H9 (cell line): ENCODE results near the gene CCDC88C. TPM values are rescaled to one million over a fixed set of nuclear protein-coding genes. Genes with fewer than 3 reads are reported as not detected.

Source experiments
- DNase-seq: peaks from one replicate; pipeline ENCODE4 v3.0.0-alpha.2; 2017
- H2AFZ ChIP-seq: one replicate; pipeline ENCODE4 v1.6.1; 2013; ENCODE audit warnings: mild to moderate bottlenecking, low read length, control low read depth, moderate library complexity
- H2AK5ac ChIP-seq: 2 replicates; pipeline ENCODE4 v1.6.1; 2013; ENCODE audit warnings: low read length, control low read depth, mixed read lengths; ENCODE audit not compliant: insufficient read length
- H2BK120ac ChIP-seq: one replicate; pipeline ENCODE4 v1.6.1; 2013; ENCODE audit warnings: low read depth, mild to moderate bottlenecking, low read length, control low read depth, inconsistent platforms; ENCODE audit not compliant: poor library complexity, severe bottlenecking
- H2BK12ac ChIP-seq: 2 replicates; pipeline ENCODE4 v1.6.1; 2013; ENCODE audit warnings: low read length, control low read depth, mixed read lengths, low read depth; ENCODE audit not compliant: insufficient read length
- H2BK15ac ChIP-seq: 2 replicates; pipeline ENCODE4 v1.6.1; 2013; ENCODE audit warnings: low read depth, low read length, control low read depth
- H2BK20ac ChIP-seq: one replicate; pipeline ENCODE4 v1.6.1; 2013; ENCODE audit warnings: low read depth, mild to moderate bottlenecking, low read length, control low read depth, inconsistent platforms; ENCODE audit not compliant: poor library complexity, severe bottlenecking
- H2BK5ac ChIP-seq: 2 replicates; pipeline ENCODE4 v1.6.1; 2013; ENCODE audit warnings: low read length, control low read depth, mixed read lengths; ENCODE audit not compliant: insufficient read length
- H3K14ac ChIP-seq: 2 replicates; pipeline ENCODE4 v1.6.1; 2013; ENCODE audit warnings: low read length, control low read depth; ENCODE audit not compliant: insufficient read depth
- H3K18ac ChIP-seq: 2 replicates; pipeline ENCODE4 v1.6.1; 2013; ENCODE audit warnings: low read depth, mild to moderate bottlenecking, mixed read lengths, low read length, control low read depth; ENCODE audit not compliant: insufficient read length
- H3K23ac ChIP-seq: 2 replicates; pipeline ENCODE4 v1.6.1; 2013; ENCODE audit warnings: low read length, control low read depth, mixed read lengths, low read depth; ENCODE audit not compliant: insufficient read length
- H3K23me2 ChIP-seq: 2 replicates; pipeline ENCODE4 v1.6.1; 2013; ENCODE audit warnings: low read depth, mild to moderate bottlenecking, mixed read lengths, low read length, control low read depth; ENCODE audit not compliant: insufficient read length, poor library complexity, severe bottlenecking
- H3K27ac ChIP-seq: 2 replicates; pipeline ENCODE4 v1.5.1; 2013; ENCODE audit warnings: low read length, control low read depth, mixed read lengths, low read depth; ENCODE audit not compliant: insufficient read length
- H3K27me3 ChIP-seq: 2 replicates; pipeline ENCODE4 v1.6.1; 2013; ENCODE audit warnings: low read length, control low read depth, inconsistent platforms; ENCODE audit not compliant: insufficient read depth
- H3K4ac ChIP-seq: 2 replicates; pipeline ENCODE4 v1.6.1; 2013; ENCODE audit warnings: low read depth, mild to moderate bottlenecking, control low read depth, inconsistent platforms, low read length, moderate library complexity
- H3K4me1 ChIP-seq: 2 replicates; pipeline ENCODE4 v1.6.1; 2013; ENCODE audit warnings: low read length, control low read depth, inconsistent platforms; ENCODE audit not compliant: insufficient read depth
- H3K4me2 ChIP-seq: 2 replicates; pipeline ENCODE4 v1.6.1; 2013; ENCODE audit warnings: low read length, control low read depth, mixed read lengths; ENCODE audit not compliant: insufficient read length, insufficient read depth
- H3K56ac ChIP-seq: 2 replicates; pipeline ENCODE4 v1.6.1; 2013; ENCODE audit warnings: low read depth, mild to moderate bottlenecking, mixed read lengths, low read length, control low read depth; ENCODE audit not compliant: insufficient read length
- H3K79me1 ChIP-seq: 2 replicates; pipeline ENCODE4 v1.6.1; 2013; ENCODE audit warnings: low read depth, mild to moderate bottlenecking, moderate library complexity, low read length, control low read depth, inconsistent platforms; ENCODE audit not compliant: insufficient read depth, poor library complexity, severe bottlenecking
- H3K79me2 ChIP-seq: 2 replicates; pipeline ENCODE4 v1.6.1; 2013; ENCODE audit warnings: low read length, control low read depth, inconsistent platforms; ENCODE audit not compliant: insufficient read depth
- H3K9ac ChIP-seq: 2 replicates; pipeline ENCODE4 v1.6.1; 2013; ENCODE audit warnings: low read length, control low read depth, mixed read lengths; ENCODE audit not compliant: insufficient read length; ENCODE audit errors: extremely low read depth
- H3K9me3 ChIP-seq: one replicate; pipeline ENCODE4 v1.6.1; 2013; ENCODE audit warnings: low read depth, low read length, inconsistent platforms; ENCODE audit not compliant: control insufficient read depth
- H3T11ph ChIP-seq: one replicate; pipeline ENCODE4 v1.6.1; 2013; ENCODE audit warnings: mild to moderate bottlenecking, low read length, control low read depth, inconsistent platforms
- H4K20me1 ChIP-seq: one replicate; pipeline ENCODE4 v1.6.1; 2013; ENCODE audit not compliant: control insufficient read depth, insufficient read length, insufficient read depth
- H4K5ac ChIP-seq: 2 replicates; pipeline ENCODE4 v1.6.1; 2013; ENCODE audit warnings: low read depth, mild to moderate bottlenecking, mixed read lengths, low read length, control low read depth; ENCODE audit not compliant: insufficient read length
- H4K8ac ChIP-seq: replicated peaks from 2 replicates; pipeline ENCODE4 v1.6.1; 2013; ENCODE audit warnings: low read length, control low read depth, mixed read lengths, low read depth; ENCODE audit not compliant: insufficient read length
- H4K91ac ChIP-seq: 2 replicates; pipeline ENCODE4 v1.6.1; 2013; ENCODE audit warnings: low read depth, mild to moderate bottlenecking, moderate library complexity, mixed read lengths, low read length, control low read depth; ENCODE audit not compliant: insufficient read length
- H3K27ac Mint-ChIP-seq, 3 experiments: 2 replicates in 2 of 3; 3 replicates in 1 of 3; pipeline ENCODE4 v1.8.0; 2020 to 2021; ENCODE audit warnings: mixed read lengths in 3 of 3, mild to moderate bottlenecking in 1 of 3, moderate library complexity in 1 of 3
- H3K27me3 Mint-ChIP-seq: 2 replicates; pipeline ENCODE4 v1.8.0; 2021; ENCODE audit warnings: low read depth, mild to moderate bottlenecking, moderate library complexity, mixed read lengths
- H3K36me3 Mint-ChIP-seq, 3 experiments: 2 replicates in 2 of 3; 3 replicates in 1 of 3; pipeline ENCODE4 v1.8.0; 2020 to 2021; ENCODE audit warnings: low read depth in 3 of 3, mixed read lengths in 3 of 3; ENCODE audit not compliant: insufficient read depth in 1 of 3
- H3K4me1 Mint-ChIP-seq, 2 experiments: 2 replicates each; pipeline ENCODE4 v1.8.0; 2020; ENCODE audit warnings: mixed read lengths in 2 of 2
- H3K4me3 Mint-ChIP-seq, 2 experiments: 2 replicates in 1 of 2; 3 replicates in 1 of 2; pipeline ENCODE4 v1.8.0; 2020 to 2021; ENCODE audit warnings: mild to moderate bottlenecking in 2 of 2, mixed read lengths in 2 of 2, moderate library complexity in 1 of 2
- H3K9me3 Mint-ChIP-seq, 2 experiments: 2 replicates in 1 of 2; 3 replicates in 1 of 2; pipeline ENCODE4 v1.8.0; 2020; ENCODE audit warnings: mild to moderate bottlenecking in 2 of 2, mixed read lengths in 2 of 2, moderate library complexity in 1 of 2
- CTCF ChIP-seq: fragments of 200-600 bp; sonication (generic); conservative IDR thresholded peaks from 3 replicates; pipeline ENCODE4 v1.8.0; 2021; ENCODE audit warnings: antibody characterized with exemption, mild to moderate bottlenecking
- WGBS: extraction: QIAGEN DNeasy Blood & Tissue Kit; methylation state at CpG from one replicate; pipeline ENCODE4 v1.1.7; 2013; ENCODE audit warnings: missing lambda C conversion rate, low lambda C conversion rate, mixed read lengths; ENCODE audit not compliant: insufficient read length; ENCODE audit errors: extremely low coverage; 5-methylcytosine and 5-hydroxymethylcytosine counted together
- total RNA-seq: library from RNA; stranded (reverse); gene quantifications from 2 replicates; pipeline ENCODE4 v1.2.1, GENCODE V29; 2021

Gene CCDC88C
- total RNA-seq, 1 experiment from 2014 or later, result 52.4 TPM

GRCh38 chr14:91387951-91388381 lies 29.7 kb downstream of the CCDC88C start:
- H3K4ac ChIP-seq, result no peak overlapping the region

More at GRCh38 chr14:91387951-91388381, 29.7 kb downstream of the CCDC88C start:
- Histone ChIP-seq H2BK5ac (no peak overlapping the region), H4K5ac (no peak overlapping the region), H2AK5ac (no peak overlapping the region), H3K9me3 (no peaks in the 10 kb centered on the region), H3K18ac (no peak overlapping the region), H2BK20ac (no peak overlapping the region), H4K20me1 (no peaks in the 10 kb centered on the region), H3K27ac (no peak overlapping the region), H3K27me3 (no peaks in the 10 kb centered on the region), H2AFZ (no peak overlapping the region), H4K8ac (no peak overlapping the region), H3T11ph (no peak overlapping the region), H3K4me1 (peaks cover 17% of the 10 kb centered on the region), H2BK15ac (no peak overlapping the region), H2BK12ac (no peak overlapping the region), H3K9ac (no peak overlapping the region), H3K14ac (0 out of 2 replicates have a peak overlapping the region, but pooled peaks have one; percentile 0), H3K23ac (no peak overlapping the region), H4K91ac (no peak overlapping the region), H3K56ac (no peak overlapping the region), H3K79me1 (peaks cover 14% of the 10 kb centered on the region), H3K79me2 (peaks cover 27% of the 10 kb centered on the region; the same call in 1 of the 2 replicates), H2BK120ac (no peak overlapping the region), H3K23me2 (no peaks in the 10 kb centered on the region), H3K4me2 (no peak overlapping the region)
- Mint-ChIP-seq H3K4me1 (peaks cover 56 to 58% of the 10 kb centered on the region in 2 experiments), H3K27ac (peak overlapping the region; percentile 35 to 95 (median 53); a peak in 3 of 7 replicates), H3K9me3 (no peaks in the 10 kb centered on the region; a peak in 2 of 5 replicates), H3K36me3 (peaks cover 0 to 3% (median 0%) of the 10 kb centered on the region in 3 experiments; a peak in 4 of 7 replicates), H3K27me3 (no peaks in the 10 kb centered on the region), H3K4me3 (no peak overlapping the region)
- no peak for DNase-seq
- WGBS, result no CpG with 5 or more reads among the region's 10 CpGs
- TF ChIP-seq CTCF, result no peak
